Measurements from ENCODE around the gene APLP1.

DNA sequence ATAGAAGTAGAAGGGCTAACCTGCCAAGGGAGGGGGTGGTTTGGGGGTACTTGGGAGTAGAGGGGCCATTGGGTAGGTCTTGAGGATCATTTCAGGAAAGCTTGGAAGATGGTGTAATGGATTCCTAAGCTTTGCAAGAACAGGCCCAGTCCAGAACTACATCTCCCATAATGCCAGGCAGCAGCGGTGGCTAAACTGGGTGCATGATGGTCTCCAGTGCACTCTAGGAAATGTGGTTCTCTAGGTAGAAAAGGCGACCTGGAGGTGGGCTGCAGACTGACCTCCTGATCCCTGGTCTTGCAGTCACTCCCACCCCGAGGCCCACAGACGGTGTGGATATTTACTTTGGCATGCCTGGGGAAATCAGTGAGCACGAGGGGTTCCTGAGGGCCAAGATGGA lies 3.8 kb downstream of the APLP1 start:
- TF ChIP-seq CTCF (IDR thresholded peaks at IDR 0.05) (no peak), POLR2A (IDR thresholded peaks at IDR 0.05) (no peak)
